GM18870 (cell line): ENCODE results near the gene TAOK1.
"Not testable (repeated sequence)": the region's sequence is repeated elsewhere in the genome, so short reads cannot be mapped to it uniquely, and the experiment has no call there.

Experiments
- ATAC-seq: cut with Tn5 transposase; IDR thresholded peaks from one replicate; pipeline ENCODE4 v1.9.1; 2021; ENCODE audit warnings: moderate library complexity; ENCODE audit not compliant: unreplicated experiment

Gene TAOK1

GRCh38 chr17:29443041-29443739 lies 53.0 kb downstream of the TAOK1 start:
- ATAC-seq = no peak

- ATAC-seq = no peak
Observed at GRCh38 chr17:29444589-29444988, 54.4 kb downstream of the TAOK1 start.

- ATAC-seq = no peak
Observed at GRCh38 chr17:29445844-29446243, 55.7 kb downstream of the TAOK1 start.

- no peak for ATAC-seq
Observed at GRCh38 chr17:29449865-29450671, 59.9 kb downstream of the TAOK1 start.

GRCh38 chr17:29451121-29451742 lies 61.1 kb downstream of the TAOK1 start:
- ATAC-seq = no peak

GRCh38 chr17:29458066-29458465 lies 67.9 kb downstream of the TAOK1 start:
- ATAC-seq = no peak

- no peak for ATAC-seq
Observed at GRCh38 chr17:29461483-29462206, 71.5 kb downstream of the TAOK1 start.

GRCh38 chr17:29469276-29469675 lies 79.1 kb downstream of the TAOK1 start:
- ATAC-seq = no peak

- ATAC-seq = not testable (repeated sequence)
Observed at GRCh38 chr17:29473437-29473836, 83.3 kb downstream of the TAOK1 start.

- no peak for ATAC-seq
Observed at GRCh38 chr17:29474297-29474696, 84.1 kb downstream of the TAOK1 start.

GRCh38 chr17:29475891-29476290 lies 85.7 kb downstream of the TAOK1 start:
- no peak for ATAC-seq

- not testable (repeated sequence) for ATAC-seq
Observed at GRCh38 chr17:29480249-29480928, 90.2 kb downstream of the TAOK1 start.

- no peak for ATAC-seq
Observed at GRCh38 chr17:29483503-29483902, 93.3 kb downstream of the TAOK1 start.

GRCh38 chr17:29495011-29495410 lies 104.8 kb downstream of the TAOK1 start:
- ATAC-seq = no peak

- ATAC-seq = no peak
Observed at GRCh38 chr17:29504711-29505110, 114.5 kb downstream of the TAOK1 start.

- ATAC-seq = no peak
Observed at GRCh38 chr17:29505836-29506235, 115.7 kb downstream of the TAOK1 start.

- no peak for ATAC-seq
Observed at GRCh38 chr17:29510953-29511352, 120.8 kb downstream of the TAOK1 start.

GRCh38 chr17:29514792-29515191 lies 124.6 kb downstream of the TAOK1 start:
- ATAC-seq = no peak

- ATAC-seq = no peak
Observed at GRCh38 chr17:29518359-29518758, 128.2 kb downstream of the TAOK1 start.

- ATAC-seq = no peak
Observed at GRCh38 chr17:29524692-29525091, 134.5 kb downstream of the TAOK1 start.

GRCh38 chr17:29526322-29526721 lies 136.2 kb downstream of the TAOK1 start:
- ATAC-seq = no peak
